ENCODE data around the gene PKIB.

PKIB gene

DNA sequence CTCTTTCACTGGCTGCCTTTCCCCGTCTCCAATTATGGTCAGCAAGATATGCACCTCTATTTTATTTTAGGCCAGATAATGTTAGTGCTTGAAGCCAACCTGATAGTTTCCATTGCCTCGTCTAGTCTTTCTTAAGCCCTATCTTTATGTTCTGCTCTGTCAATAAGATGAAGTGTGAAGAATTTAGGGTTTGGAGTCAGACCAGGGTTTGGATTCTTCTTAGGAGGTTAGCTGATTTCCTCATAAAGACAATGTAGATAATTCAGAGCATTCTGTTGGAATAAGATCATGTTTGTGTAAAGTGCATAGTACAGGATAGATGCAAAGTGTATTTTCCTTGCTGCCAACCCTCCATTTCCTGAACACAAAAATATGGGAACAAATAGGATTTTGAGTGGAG, 43.8 kb downstream of the PKIB start:
- TF ChIP-seq EZH2phosphoT487 (IDR thresholded peaks at IDR 0.05; ENCODE audit: low read length), result no peak
- Histone ChIP-seq H3K27ac (ENCODE audit: low read length) (no peak overlapping the region), H3K9ac (ENCODE audit: low read length) (no peak overlapping the region), H3K4me3 (ENCODE audit: low read length) (no peak overlapping the region), H3K36me3 (replicated peaks; ENCODE audit: insufficient read depth, low read length) (no peaks in the 10 kb centered on the region), H3K4me2 (ENCODE audit: low read depth, low read length) (no peak overlapping the region), H2AFZ (ENCODE audit: low read length) (no peak overlapping the region), H3K27me3 (replicated peaks; ENCODE audit: insufficient read depth, low read length) (no peaks in the 10 kb centered on the region), H4K20me1 (ENCODE audit: insufficient read depth, low read length) (no peaks in the 10 kb centered on the region), H3K79me2 (ENCODE audit: low read length) (no peaks in the 10 kb centered on the region), H3F3A (ENCODE audit: insufficient read depth, low read length) (no peaks in the 10 kb centered on the region), H3K9me2 (replicated peaks; ENCODE audit: insufficient read depth, low read length) (no peaks in the 10 kb centered on the region), H3K9me3 (replicated peaks; ENCODE audit: insufficient read depth, low read length) (no peaks in the 10 kb centered on the region), H3K4me1 (ENCODE audit: low read length) (no peaks in the 10 kb centered on the region)
- DNase-seq, result no peak

GRCh38 chr6:122657601-122658000, 47.4 kb downstream of the PKIB start:
- TF ChIP-seq EZH2 (optimal IDR thresholded peaks at IDR 0.05; ENCODE audit: low read depth, low read length), result no peak
- no peak for TF ChIP-seq EZH2phosphoT487 (IDR thresholded peaks at IDR 0.05; ENCODE audit: low read length)
- TF ChIP-seq CTCF (IDR thresholded peaks at IDR 0.05; ENCODE audit: low read length), result no peak
- no peak for DNase-seq
- Histone ChIP-seq H3K27ac (ENCODE audit: low read length) (no peak overlapping the region), H3K4me1 (ENCODE audit: low read length) (no peaks in the 10 kb centered on the region), H3F3A (ENCODE audit: insufficient read depth, low read length) (no peaks in the 10 kb centered on the region), H3K4me3 (ENCODE audit: low read length) (no peak overlapping the region), H3K9me3 (replicated peaks; ENCODE audit: insufficient read depth, low read length) (no peaks in the 10 kb centered on the region), H3K36me3 (replicated peaks; ENCODE audit: insufficient read depth, low read length) (no peaks in the 10 kb centered on the region), H2AFZ (ENCODE audit: low read length) (no peak overlapping the region), H3K79me2 (ENCODE audit: low read length) (no peaks in the 10 kb centered on the region), H3K4me2 (ENCODE audit: low read depth, low read length) (no peak overlapping the region), H3K27me3 (replicated peaks; ENCODE audit: insufficient read depth, low read length) (no peaks in the 10 kb centered on the region), H3K9ac (ENCODE audit: low read length) (no peak overlapping the region), H4K20me1 (ENCODE audit: insufficient read depth, low read length) (no peaks in the 10 kb centered on the region), H3K9me2 (replicated peaks; ENCODE audit: insufficient read depth, low read length) (no peaks in the 10 kb centered on the region)

DNA sequence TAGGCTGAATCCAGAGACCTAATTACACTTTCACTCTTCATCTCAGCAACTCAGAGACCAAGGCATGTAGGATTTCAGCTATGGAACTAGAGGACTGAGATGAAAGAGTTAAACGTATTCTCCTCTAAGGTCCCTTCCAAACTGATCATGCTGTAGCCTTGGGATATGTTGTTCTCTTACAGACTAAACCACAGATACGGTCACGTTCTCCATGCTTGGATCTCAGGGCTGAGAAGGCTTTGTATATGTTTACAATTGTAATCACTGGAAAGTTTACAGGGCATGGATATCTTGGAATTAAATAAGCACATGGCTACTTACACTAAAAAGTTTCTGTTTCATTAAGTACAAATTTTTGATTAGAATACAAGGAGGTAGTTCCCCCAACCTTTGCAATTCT, 50.1 kb downstream of the PKIB start:
- Histone ChIP-seq H3K4me1 (ENCODE audit: low read length) (no peaks in the 10 kb centered on the region), H4K20me1 (ENCODE audit: insufficient read depth, low read length) (no peaks in the 10 kb centered on the region), H3K9ac (ENCODE audit: low read length) (no peak overlapping the region), H3K36me3 (replicated peaks; ENCODE audit: insufficient read depth, low read length) (no peaks in the 10 kb centered on the region), H3K27me3 (replicated peaks; ENCODE audit: insufficient read depth, low read length) (no peaks in the 10 kb centered on the region), H2AFZ (ENCODE audit: low read length) (no peak overlapping the region), H3K9me3 (replicated peaks; ENCODE audit: insufficient read depth, low read length) (no peaks in the 10 kb centered on the region), H3K4me3 (ENCODE audit: low read length) (no peak overlapping the region), H3K27ac (ENCODE audit: low read length) (no peak overlapping the region), H3K9me2 (replicated peaks; ENCODE audit: insufficient read depth, low read length) (no peaks in the 10 kb centered on the region), H3K79me2 (ENCODE audit: low read length) (no peaks in the 10 kb centered on the region), H3K4me2 (ENCODE audit: low read depth, low read length) (no peak overlapping the region), H3F3A (ENCODE audit: insufficient read depth, low read length) (no peaks in the 10 kb centered on the region)
- TF ChIP-seq EZH2phosphoT487 (IDR thresholded peaks at IDR 0.05; ENCODE audit: low read length), result no peak
- no peak for TF ChIP-seq CTCF (IDR thresholded peaks at IDR 0.05; ENCODE audit: low read length)
- no peak for TF ChIP-seq EZH2 (optimal IDR thresholded peaks at IDR 0.05; ENCODE audit: low read depth, low read length)
- DNase-seq, result no peak

DNA sequence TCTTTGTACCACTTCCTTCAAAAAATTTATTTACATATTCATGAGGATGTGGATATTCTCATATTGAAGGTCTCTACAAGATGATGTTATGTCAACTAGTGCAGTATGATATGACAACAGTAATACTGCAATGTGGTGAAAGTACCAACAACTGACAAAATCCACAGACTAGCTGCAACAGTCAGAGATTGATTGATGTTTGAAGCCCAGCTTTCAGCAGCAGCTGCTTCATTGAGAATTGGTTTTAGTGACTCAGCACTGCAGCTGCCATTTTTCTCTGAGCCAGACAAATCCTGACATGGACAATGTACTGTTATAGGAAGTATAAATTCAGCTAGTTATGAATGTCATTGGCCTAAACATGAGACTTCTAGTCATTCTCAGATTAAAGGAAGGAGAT, 53.8 kb downstream of the PKIB start:
- Histone ChIP-seq H3K79me2 (ENCODE audit: low read length) (no peaks in the 10 kb centered on the region), H3K4me2 (ENCODE audit: low read depth, low read length) (no peak overlapping the region), H3K27me3 (replicated peaks; ENCODE audit: insufficient read depth, low read length) (no peaks in the 10 kb centered on the region), H4K20me1 (ENCODE audit: insufficient read depth, low read length) (no peaks in the 10 kb centered on the region), H2AFZ (ENCODE audit: low read length) (no peak overlapping the region), H3K4me1 (ENCODE audit: low read length) (no peaks in the 10 kb centered on the region), H3K36me3 (replicated peaks; ENCODE audit: insufficient read depth, low read length) (no peaks in the 10 kb centered on the region), H3K9me3 (replicated peaks; ENCODE audit: insufficient read depth, low read length) (no peaks in the 10 kb centered on the region), H3F3A (ENCODE audit: insufficient read depth, low read length) (no peaks in the 10 kb centered on the region), H3K27ac (ENCODE audit: low read length) (no peak overlapping the region), H3K9ac (ENCODE audit: low read length) (no peak overlapping the region), H3K9me2 (replicated peaks; ENCODE audit: insufficient read depth, low read length) (no peaks in the 10 kb centered on the region), H3K4me3 (ENCODE audit: low read length) (no peak overlapping the region)
- no peak for DNase-seq
- TF ChIP-seq CTCF (IDR thresholded peaks at IDR 0.05; ENCODE audit: low read length) (no peak), EZH2phosphoT487 (IDR thresholded peaks at IDR 0.05; ENCODE audit: low read length) (no peak), EZH2 (optimal IDR thresholded peaks at IDR 0.05; ENCODE audit: low read depth, low read length) (no peak)
